Parathyroid adenoma (tissue), 2 donors: ENCODE measurements around the gene BICD1.

Experiments
- H2AFZ ChIP-seq: fragments of 300-600 bp; sonication (generic); one replicate; pipeline ENCODE4 v1.7.0; 2017; ENCODE audit warnings: antibody characterized with exemption, mild to moderate bottlenecking
- H3K27ac ChIP-seq: fragments of 300-600 bp; sonication (generic); one replicate; pipeline ENCODE4 v1.7.0; 2017
- H3K27me3 ChIP-seq: fragments of 300-600 bp; sonication (generic); one replicate; pipeline ENCODE4 v1.7.0; 2017; ENCODE audit warnings: low read length; ENCODE audit not compliant: control insufficient read depth, insufficient read depth
- H3K36me3 ChIP-seq: fragments of 300-600 bp; sonication (generic); one replicate; pipeline ENCODE4 v1.7.0; 2017; ENCODE audit warnings: low read length; ENCODE audit not compliant: control insufficient read depth, insufficient read depth
- H3K4me1 ChIP-seq: fragments of 300-600 bp; sonication (generic); one replicate; pipeline ENCODE4 v1.7.0; 2017; ENCODE audit warnings: control low read depth
- H3K4me2 ChIP-seq: fragments of 300-600 bp; sonication (generic); one replicate; pipeline ENCODE4 v1.7.0; 2017; ENCODE audit warnings: low read length
- H3K4me3 ChIP-seq: fragments of 300-600 bp; sonication (generic); one replicate; pipeline ENCODE4 v1.7.0; 2017; ENCODE audit warnings: low read depth, low read length
- H3K79me2 ChIP-seq: fragments of 300-600 bp; sonication (generic); one replicate; pipeline ENCODE4 v1.7.0; 2017; ENCODE audit warnings: control low read depth
- H3K9ac ChIP-seq: fragments of 300-600 bp; sonication (generic); one replicate; pipeline ENCODE4 v1.7.0; 2017; ENCODE audit warnings: mild to moderate bottlenecking
- H3K9me3 ChIP-seq: fragments of 300-600 bp; sonication (generic); one replicate; pipeline ENCODE4 v1.7.0; 2017; ENCODE audit warnings: low read length; ENCODE audit not compliant: control insufficient read depth
- CTCF ChIP-seq: fragments of 300-600 bp; sonication (generic); IDR thresholded peaks from one replicate; pipeline ENCODE4 v1.7.0; 2017; ENCODE audit warnings: antibody characterized with exemption, mild to moderate bottlenecking
- donor health status: primary hyperparathyroidism.

The BICD1 gene

GRCh38 chr12:32379667-32380066 is 273.0 kb downstream of the BICD1 start:
- no peak overlapping the region for H2AFZ ChIP-seq
- H3K4me1 ChIP-seq: no peaks in the 10 kb centered on the region
- no peaks in the 10 kb centered on the region for H3K27me3 ChIP-seq
- no peaks in the 10 kb centered on the region for H3K36me3 ChIP-seq
- H3K79me2 ChIP-seq: no peaks in the 10 kb centered on the region
- no peak overlapping the region for H3K9ac ChIP-seq
- H3K4me2 ChIP-seq: no peak overlapping the region
- no peak for TF ChIP-seq CTCF
- H3K27ac ChIP-seq: no peak overlapping the region
- H3K9me3 ChIP-seq: no peaks in the 10 kb centered on the region
- no peak overlapping the region for H3K4me3 ChIP-seq

GRCh38 chr12:32382226-32382625 is 275.6 kb downstream of the BICD1 start:
- H3K4me3 ChIP-seq: no peak overlapping the region
- no peaks in the 10 kb centered on the region for H3K27me3 ChIP-seq
- H2AFZ ChIP-seq: no peak overlapping the region
- no peak overlapping the region for H3K4me2 ChIP-seq
- H3K36me3 ChIP-seq: no peaks in the 10 kb centered on the region
- H3K9ac ChIP-seq: no peak overlapping the region
- H3K79me2 ChIP-seq: no peaks in the 10 kb centered on the region
- TF ChIP-seq CTCF: no peak
- no peaks in the 10 kb centered on the region for H3K9me3 ChIP-seq
- no peak overlapping the region for H3K27ac ChIP-seq
- no peaks in the 10 kb centered on the region for H3K4me1 ChIP-seq

GRCh38 chr12:32390572-32391219 is 284.0 kb downstream of the BICD1 start:
- H2AFZ ChIP-seq: peak overlapping the region; percentile 80
- H3K36me3 ChIP-seq: no peaks in the 10 kb centered on the region
- no peaks in the 10 kb centered on the region for H3K79me2 ChIP-seq
- no peaks in the 10 kb centered on the region for H3K4me1 ChIP-seq
- H3K9ac ChIP-seq: no peak overlapping the region
- H3K4me2 ChIP-seq: no peak overlapping the region
- no peak for TF ChIP-seq CTCF
- no peaks in the 10 kb centered on the region for H3K27me3 ChIP-seq
- H3K27ac ChIP-seq: no peak overlapping the region
- H3K4me3 ChIP-seq: no peak overlapping the region
- no peaks in the 10 kb centered on the region for H3K9me3 ChIP-seq

GRCh38 chr12:32395026-32395425 is 288.4 kb downstream of the BICD1 start:
- peaks cover 4% of the 10 kb centered on the region for H3K4me1 ChIP-seq
- H2AFZ ChIP-seq: no peak overlapping the region
- H3K9me3 ChIP-seq: no peaks in the 10 kb centered on the region
- TF ChIP-seq CTCF: no peak
- no peak overlapping the region for H3K4me3 ChIP-seq
- no peak overlapping the region for H3K9ac ChIP-seq
- H3K27ac ChIP-seq: no peak overlapping the region
- no peaks in the 10 kb centered on the region for H3K79me2 ChIP-seq
- H3K27me3 ChIP-seq: no peaks in the 10 kb centered on the region
- H3K4me2 ChIP-seq: no peak overlapping the region
- no peaks in the 10 kb centered on the region for H3K36me3 ChIP-seq

- Histone ChIP-seq H3K36me3 (no peaks in the 10 kb centered on the region), H3K9me3 (no peaks in the 10 kb centered on the region), H3K4me3 (no peak overlapping the region), H3K27me3 (no peaks in the 10 kb centered on the region), H3K27ac (no peak overlapping the region), H3K79me2 (peaks cover 5% of the 10 kb centered on the region), H3K4me1 (peaks cover 4% of the 10 kb centered on the region), H3K9ac (no peak overlapping the region), H3K4me2 (no peak overlapping the region), H2AFZ (no peak overlapping the region)
- TF ChIP-seq CTCF: no peak
These were observed 291.0 kb downstream of the BICD1 start for GRCh38 chr12:32397696-32398095.
